ENCODE data around the gene SPATA31C1. TPM values are rescaled to one million over a fixed set of nuclear protein-coding genes. Genes with fewer than 3 reads are reported as not detected.

SPATA31C1 gene
- total RNA-seq, 1 experiment from 2014 or later: 0.15 TPM

DNA sequence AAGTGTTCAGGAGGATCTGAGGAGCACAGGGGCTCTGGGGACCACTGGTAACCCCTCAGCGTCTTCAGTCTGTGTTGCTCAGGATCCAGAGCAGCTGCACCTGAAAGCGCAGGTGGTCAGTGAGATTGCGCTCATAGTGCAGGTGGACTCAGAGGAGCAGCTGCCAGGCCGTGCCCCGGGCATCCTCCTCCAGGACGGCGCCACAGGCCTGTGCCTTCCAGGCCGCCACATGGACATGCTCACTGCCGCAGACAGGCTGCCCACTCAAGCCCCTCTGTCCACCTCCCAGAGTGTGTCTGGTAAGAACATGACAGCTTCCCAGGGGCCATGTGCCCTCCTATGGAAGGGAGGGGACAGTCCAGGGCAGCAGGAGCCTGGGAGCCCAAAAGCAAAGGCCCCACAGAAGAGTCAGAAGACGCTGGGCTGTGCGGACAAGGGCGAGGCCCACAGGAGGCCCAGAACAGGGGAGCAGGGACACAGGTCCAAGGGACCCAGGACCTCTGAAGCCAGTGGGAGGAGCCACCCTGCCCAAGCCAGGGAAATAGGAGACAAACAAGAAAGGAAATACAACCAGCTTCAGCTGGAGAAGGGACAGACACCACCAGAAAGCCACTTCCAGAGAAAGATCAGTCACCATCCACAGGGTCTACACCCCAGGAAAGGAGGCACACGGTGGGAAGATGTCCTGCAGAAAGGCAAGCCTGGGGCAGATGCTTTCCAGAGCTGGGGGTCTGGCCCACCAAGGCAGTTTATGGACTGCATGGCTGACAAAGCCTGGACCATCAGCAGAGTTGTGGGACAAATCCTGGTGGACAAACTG lies 29.9 kb upstream of the SPATA31C1 start:
- no peaks in the 10 kb centered on the region; a peak in 1 of 7 replicates for H3K36me3 Mint-ChIP-seq (ENCODE audit: insufficient read depth in 1 of 3, low read depth in 3 of 3)
- no peak overlapping the region for H3K4me3 Mint-ChIP-seq
- Histone ChIP-seq H3K18ac (ENCODE audit: insufficient read length, low read depth, low read length) (no peak overlapping the region), H3K23ac (ENCODE audit: insufficient read length, low read depth, low read length) (no peak overlapping the region), H3T11ph (ENCODE audit: low read length) (no peak overlapping the region), H3K27ac (ENCODE audit: insufficient read length, low read depth, low read length) (no peak overlapping the region), H2BK20ac (ENCODE audit: low read depth, low read length, poor library complexity, severe bottlenecking) (no peak overlapping the region), H3K27me3 (ENCODE audit: insufficient read depth, low read length) (no peaks in the 10 kb centered on the region), H3K79me2 (ENCODE audit: insufficient read depth, low read length) (no peaks in the 10 kb centered on the region), H3K14ac (ENCODE audit: insufficient read depth, low read length) (no peak overlapping the region), H3K4ac (ENCODE audit: low read depth, low read length) (no peak overlapping the region), H4K91ac (ENCODE audit: insufficient read length, low read depth, low read length) (no peak overlapping the region), H3K4me2 (ENCODE audit: insufficient read depth, insufficient read length, low read length) (no peak overlapping the region), H2AFZ (ENCODE audit: low read length) (no peak overlapping the region), H3K23me2 (ENCODE audit: insufficient read length, low read depth, low read length, poor library complexity, severe bottlenecking) (no peaks in the 10 kb centered on the region), H2BK120ac (ENCODE audit: low read depth, low read length, poor library complexity, severe bottlenecking) (no peak overlapping the region), H3K9me3 (ENCODE audit: control insufficient read depth, low read depth, low read length) (no peaks in the 10 kb centered on the region), H4K8ac (replicated peaks; ENCODE audit: insufficient read length, low read depth, low read length) (no peak overlapping the region), H3K56ac (ENCODE audit: insufficient read length, low read depth, low read length) (no peak overlapping the region), H3K9ac (ENCODE audit: extremely low read depth, insufficient read length, low read length) (no peak overlapping the region), H2BK12ac (ENCODE audit: insufficient read length, low read depth, low read length) (no peak overlapping the region), H4K5ac (ENCODE audit: insufficient read length, low read depth, low read length) (no peak overlapping the region), H2AK5ac (ENCODE audit: insufficient read length, low read length) (no peak overlapping the region), H3K79me1 (ENCODE audit: insufficient read depth, low read depth, low read length, poor library complexity, severe bottlenecking) (no peaks in the 10 kb centered on the region), H4K20me1 (ENCODE audit: control insufficient read depth, insufficient read depth, insufficient read length) (no peaks in the 10 kb centered on the region), H2BK15ac (ENCODE audit: low read depth, low read length) (no peak overlapping the region), H2BK5ac (ENCODE audit: insufficient read length, low read length) (no peak overlapping the region), H3K4me1 (ENCODE audit: insufficient read depth, low read length) (no peaks in the 10 kb centered on the region)
- peaks cover 7% of the 10 kb centered on the region for H3K27me3 Mint-ChIP-seq (ENCODE audit: low read depth)
- H3K9me3 Mint-ChIP-seq: peaks cover 0 to 2% of the 10 kb centered on the region in 2 experiments; a peak in 1 of 5 replicates
- no peak for TF ChIP-seq CTCF (conservative IDR thresholded peaks at IDR 0.05)
- no CpG with 5 or more reads among the region's 13 CpGs for WGBS (ENCODE audit: extremely low coverage, insufficient read length, low lambda C conversion rate)
- H3K27ac Mint-ChIP-seq: no peak overlapping the region
- DNase-seq: no peak
- H3K4me1 Mint-ChIP-seq: peaks cover 4 to 7% of the 10 kb centered on the region in 2 experiments

Measured in H9 (cell line).